GM10248 (cell line): ENCODE results near the gene LRTM1.

ENCODE experiments used
- CTCF ChIA-PET: fragments of 300-600 bp; sonication (Branson Sonifier 250); formaldehyde crosslinking; extraction: SDS; loops from one replicate; lab custom pipeline; 2021; ENCODE audit warnings: antibody characterized with exemption; lab: Yijun Ruan, JAX
- POLR2A ChIA-PET: fragments of 350-650 bp; sonication (Branson Sonifier 250); formaldehyde crosslinking; extraction: SDS; loops from one replicate; lab custom pipeline; 2020; ENCODE audit warnings: antibody characterized with exemption; lab: Yijun Ruan, JAX
- DNase-seq: peaks from one replicate; pipeline ENCODE4 v3.0.0; 2012; ENCODE audit errors: extremely low spot score
- TF ChIP-seq, protein P1 (sequence below): IDR thresholded peaks from 2 replicates; pipeline ENCODE4 v1.5.1; 2012; ENCODE audit warnings: mild to moderate bottlenecking, low read depth; ENCODE audit errors: extremely low read depth, missing control alignments, control extremely low read depth

Gene LRTM1

DNA sequence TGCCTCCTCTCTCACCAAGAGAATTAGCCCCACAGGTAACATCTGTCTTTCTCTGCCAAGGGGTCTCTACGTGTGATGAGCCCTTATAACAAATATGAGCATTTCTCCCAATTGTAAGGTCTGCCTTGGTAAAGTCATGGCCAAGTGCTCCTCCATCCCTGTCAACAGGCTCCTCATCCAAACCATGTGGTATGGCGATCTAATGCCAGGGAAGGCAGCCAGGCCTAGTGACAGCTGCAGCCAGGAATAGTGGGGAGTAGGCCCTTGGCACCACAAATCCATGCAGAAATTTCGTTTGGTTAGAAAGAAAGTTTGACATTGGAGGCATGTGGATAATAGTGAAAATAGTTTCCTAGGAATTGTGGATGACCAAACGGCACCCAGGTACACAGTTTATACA, 4.7 kb upstream of the LRTM1 start:
- CTCF ChIA-PET, result interaction anchor here (1.6 kb wide), 1 partner anchor 15 kb away, joined by 6 read pairs; no protein-coding TSS in a partner anchor
- DNase-seq, result no peak
- POLR2A ChIA-PET, result no interaction called here
- TF ChIP-seq, protein P1, sequence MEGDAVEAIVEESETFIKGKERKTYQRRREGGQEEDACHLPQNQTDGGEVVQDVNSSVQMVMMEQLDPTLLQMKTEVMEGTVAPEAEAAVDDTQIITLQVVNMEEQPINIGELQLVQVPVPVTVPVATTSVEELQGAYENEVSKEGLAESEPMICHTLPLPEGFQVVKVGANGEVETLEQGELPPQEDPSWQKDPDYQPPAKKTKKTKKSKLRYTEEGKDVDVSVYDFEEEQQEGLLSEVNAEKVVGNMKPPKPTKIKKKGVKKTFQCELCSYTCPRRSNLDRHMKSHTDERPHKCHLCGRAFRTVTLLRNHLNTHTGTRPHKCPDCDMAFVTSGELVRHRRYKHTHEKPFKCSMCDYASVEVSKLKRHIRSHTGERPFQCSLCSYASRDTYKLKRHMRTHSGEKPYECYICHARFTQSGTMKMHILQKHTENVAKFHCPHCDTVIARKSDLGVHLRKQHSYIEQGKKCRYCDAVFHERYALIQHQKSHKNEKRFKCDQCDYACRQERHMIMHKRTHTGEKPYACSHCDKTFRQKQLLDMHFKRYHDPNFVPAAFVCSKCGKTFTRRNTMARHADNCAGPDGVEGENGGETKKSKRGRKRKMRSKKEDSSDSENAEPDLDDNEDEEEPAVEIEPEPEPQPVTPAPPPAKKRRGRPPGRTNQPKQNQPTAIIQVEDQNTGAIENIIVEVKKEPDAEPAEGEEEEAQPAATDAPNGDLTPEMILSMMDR, result no peak

GRCh38 chr3:54931182-54931581, 3.3 kb upstream of the LRTM1 start:
- no peak for DNase-seq
- ChIA-PET CTCF (no interaction called here), POLR2A (no interaction called here)
- TF ChIP-seq, protein P1, result no peak

- TF ChIP-seq, protein P1, result no peak
- no peak for DNase-seq
- ChIA-PET POLR2A (no interaction called here), CTCF (interaction anchor here (1.7 kb wide), 2 partner anchors 12 to 15 kb away, joined by 5 to 6 read pairs; no protein-coding TSS in a partner anchor)
Measured at GRCh38 chr3:54918516-54918915, 9.3 kb downstream of the LRTM1 start.

GRCh38 chr3:54917862-54918261, 10.0 kb downstream of the LRTM1 start:
- TF ChIP-seq, protein P1, result no peak
- no peak for DNase-seq
- POLR2A ChIA-PET, result no interaction called here
- CTCF ChIA-PET, result interaction anchor here (0.6 to 1.7 kb wide), 3 partner anchors 8 to 16 kb away, joined by 4 to 6 read pairs (median 5); no protein-coding TSS in a partner anchor

DNA sequence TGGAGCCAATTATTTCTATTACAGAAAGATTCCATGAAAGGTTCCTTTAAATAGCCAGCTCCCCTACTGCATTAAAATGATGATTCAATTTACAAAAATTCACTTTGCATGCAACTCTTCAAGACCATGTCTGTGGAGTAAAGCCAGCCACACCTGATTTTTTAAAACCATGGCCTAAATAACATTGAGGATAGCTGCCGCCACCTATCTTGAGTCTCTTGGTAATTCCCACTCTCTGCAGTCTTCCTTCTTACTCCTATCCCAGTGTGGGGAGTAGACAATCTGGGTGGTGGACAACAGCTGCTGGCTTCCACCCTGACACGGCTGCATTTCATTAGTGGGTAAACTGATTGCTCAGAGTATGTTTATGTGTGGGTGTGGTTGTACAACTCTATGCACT, 10.7 kb downstream of the LRTM1 start:
- CTCF ChIA-PET, result interaction anchor here (1.7 kb wide), 2 partner anchors 11 to 16 kb away, joined by 5 to 6 read pairs; no protein-coding TSS in a partner anchor
- TF ChIP-seq, protein P1, result no peak

GRCh38 chr3:54916732-54917131, 11.1 kb downstream of the LRTM1 start:
- DNase-seq, result no peak
- TF ChIP-seq, protein P1, result no peak
- POLR2A ChIA-PET, result no interaction called here
- CTCF ChIA-PET, result no interaction called here

More for the DNA sequence above, 10.7 kb downstream of the LRTM1 start:
- POLR2A ChIA-PET, result no interaction called here
- no peak for DNase-seq

GRCh38 chr3:54915976-54916375, 11.9 kb downstream of the LRTM1 start:
- ChIA-PET POLR2A (no interaction called here), CTCF (interaction anchor here (1.3 kb wide), 1 partner anchor 9 kb away, joined by 3 read pairs; no protein-coding TSS in a partner anchor)
- no peak for DNase-seq
- TF ChIP-seq, protein P1, result no peak
